Peyer's patch (tissue), 4 donors: Measurements from ENCODE around the gene SPAAR. TPM values are rescaled to one million over a fixed set of nuclear protein-coding genes. Genes with fewer than 3 reads are reported as not detected.
"Not testable (repeated sequence)": the region's sequence is repeated elsewhere in the genome, so short reads cannot be mapped to it uniquely, and the experiment has no call there.

Experiments used
- DNase-seq, 3 donors: peaks; one replicate each; pipeline ENCODE4 v3.0.0-alpha.2; 2017 to 2019
- H3K27ac ChIP-seq, 4 donors: fragments of 200-600 bp; sonication (generic); one replicate each; pipeline ENCODE4 v1.5.1; 2016 to 2019
- H3K27me3 ChIP-seq, 2 donors: fragments of 200-600 bp; sonication (generic); one replicate each; pipeline ENCODE4 v1.5.1; 2019
- H3K36me3 ChIP-seq, 3 donors: fragments of 200-600 bp; sonication (generic); one replicate each; pipeline ENCODE4 v1.5.1; 2016 to 2019
- H3K4me1 ChIP-seq, 4 donors: fragments of 200-600 bp; sonication (generic); one replicate each; pipeline ENCODE4 v1.5.1; 2016 to 2019
- H3K4me3 ChIP-seq, 4 donors: fragments of 200-600 bp; sonication (generic); 1 replicate in 3 of 4; 2 replicates in 1 of 4; pipeline ENCODE4 v1.5.1; 2016 to 2019; ENCODE audit warnings: mild to moderate bottlenecking in 1 of 4
- H3K9me3 ChIP-seq, 4 donors: fragments of 200-600 bp; sonication (generic); one replicate each; pipeline ENCODE4 v1.5.1; 2016 to 2019; ENCODE audit warnings: mild to moderate bottlenecking in 1 of 4
- POLR2A ChIP-seq, 2 donors: fragments of 450-650 bp; IDR thresholded peaks; one replicate each; pipeline ENCODE4 v1.5.1; 2017; ENCODE audit warnings: antibody characterized with exemption in 2 of 2, mild to moderate bottlenecking in 2 of 2, moderate library complexity in 2 of 2
- total RNA-seq, 4 donors: library from RNA; depleted of rRNA; stranded (reverse); fragments of >200 nt; gene quantifications; one replicate each; pipeline ENCODE4 v1.1.0, GENCODE V29; 2016
- TF ChIP-seq, protein P1 (sequence below), 6 experiments: fragments of 450-650 bp in 4 of 6; fragments of 200-600 bp in 2 of 6; sonication (generic) in 1 of 6; IDR thresholded peaks; one replicate each; pipeline ENCODE4 v1.5.1; 2017 to 2019; ENCODE audit warnings: antibody characterized with exemption in 6 of 6, mild to moderate bottlenecking in 3 of 6, moderate library complexity in 1 of 6

Gene SPAAR
- total RNA-seq, 4 donors from 2014 or later = 0.88 to 17.3 TPM; not detected in 2

DNA sequence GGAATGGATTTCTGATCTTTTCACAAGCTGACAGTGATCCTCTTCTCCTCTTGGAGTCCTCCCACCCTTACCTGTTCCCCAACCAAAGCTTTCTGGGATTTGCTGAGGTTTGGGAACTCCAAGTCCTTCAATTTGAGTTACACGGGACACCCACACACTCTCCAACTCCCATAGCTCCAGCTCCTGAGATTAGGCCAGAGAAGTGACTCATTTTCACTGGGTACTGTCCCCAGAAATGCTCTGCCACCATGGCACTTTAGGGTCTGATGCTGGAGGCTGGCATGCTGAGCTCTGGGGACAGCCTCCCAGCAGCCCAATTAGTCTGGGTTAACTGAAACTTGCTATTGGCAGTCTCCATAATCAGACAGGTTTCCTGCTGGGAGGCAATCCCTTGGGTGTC is 17.2 kb upstream of the SPAAR start:
- Histone ChIP-seq H3K9me3 (no peaks in the 10 kb centered on the region), H3K27me3 (no peaks in the 10 kb centered on the region), H3K27ac (no peak overlapping the region), H3K4me1 (no peaks in the 10 kb centered on the region), H3K36me3 (no peaks in the 10 kb centered on the region), H3K4me3 (no peak overlapping the region)
- TF ChIP-seq, protein P1, sequence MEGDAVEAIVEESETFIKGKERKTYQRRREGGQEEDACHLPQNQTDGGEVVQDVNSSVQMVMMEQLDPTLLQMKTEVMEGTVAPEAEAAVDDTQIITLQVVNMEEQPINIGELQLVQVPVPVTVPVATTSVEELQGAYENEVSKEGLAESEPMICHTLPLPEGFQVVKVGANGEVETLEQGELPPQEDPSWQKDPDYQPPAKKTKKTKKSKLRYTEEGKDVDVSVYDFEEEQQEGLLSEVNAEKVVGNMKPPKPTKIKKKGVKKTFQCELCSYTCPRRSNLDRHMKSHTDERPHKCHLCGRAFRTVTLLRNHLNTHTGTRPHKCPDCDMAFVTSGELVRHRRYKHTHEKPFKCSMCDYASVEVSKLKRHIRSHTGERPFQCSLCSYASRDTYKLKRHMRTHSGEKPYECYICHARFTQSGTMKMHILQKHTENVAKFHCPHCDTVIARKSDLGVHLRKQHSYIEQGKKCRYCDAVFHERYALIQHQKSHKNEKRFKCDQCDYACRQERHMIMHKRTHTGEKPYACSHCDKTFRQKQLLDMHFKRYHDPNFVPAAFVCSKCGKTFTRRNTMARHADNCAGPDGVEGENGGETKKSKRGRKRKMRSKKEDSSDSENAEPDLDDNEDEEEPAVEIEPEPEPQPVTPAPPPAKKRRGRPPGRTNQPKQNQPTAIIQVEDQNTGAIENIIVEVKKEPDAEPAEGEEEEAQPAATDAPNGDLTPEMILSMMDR (IDR thresholded peaks at IDR 0.05) = no peak
- no peak for TF ChIP-seq POLR2A (IDR thresholded peaks at IDR 0.05)
- DNase-seq = no peak

DNA sequence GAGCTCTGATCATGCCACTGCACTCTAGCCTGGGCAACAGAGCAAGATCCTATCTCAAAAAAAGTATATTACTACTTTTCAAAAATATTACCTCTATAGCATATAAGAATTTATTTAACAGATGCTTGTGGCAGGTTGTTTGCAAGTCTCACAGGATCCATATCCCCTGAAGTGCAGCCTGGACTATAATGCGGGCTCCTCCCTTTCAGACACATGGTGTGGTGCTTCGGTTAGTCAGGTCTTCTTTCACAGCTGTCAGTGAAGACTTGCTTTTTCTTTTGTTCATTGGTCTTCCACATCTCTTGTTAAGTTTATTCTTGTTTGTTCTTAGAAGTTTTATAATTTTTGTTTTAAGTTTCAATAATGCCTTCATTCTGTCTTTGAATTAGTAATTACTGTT is 12.7 kb upstream of the SPAAR start:
- H3K27me3 ChIP-seq = no peaks in the 10 kb centered on the region
- no peaks in the 10 kb centered on the region for H3K36me3 ChIP-seq
- no peaks in the 10 kb centered on the region for H3K9me3 ChIP-seq
- no peak overlapping the region for H3K27ac ChIP-seq
- no peaks in the 10 kb centered on the region for H3K4me1 ChIP-seq
- DNase-seq = no peak
- H3K4me3 ChIP-seq = no peak overlapping the region
- TF ChIP-seq POLR2A (IDR thresholded peaks at IDR 0.05) = no peak
- TF ChIP-seq, protein P1 (IDR thresholded peaks at IDR 0.05) = no peak

DNA sequence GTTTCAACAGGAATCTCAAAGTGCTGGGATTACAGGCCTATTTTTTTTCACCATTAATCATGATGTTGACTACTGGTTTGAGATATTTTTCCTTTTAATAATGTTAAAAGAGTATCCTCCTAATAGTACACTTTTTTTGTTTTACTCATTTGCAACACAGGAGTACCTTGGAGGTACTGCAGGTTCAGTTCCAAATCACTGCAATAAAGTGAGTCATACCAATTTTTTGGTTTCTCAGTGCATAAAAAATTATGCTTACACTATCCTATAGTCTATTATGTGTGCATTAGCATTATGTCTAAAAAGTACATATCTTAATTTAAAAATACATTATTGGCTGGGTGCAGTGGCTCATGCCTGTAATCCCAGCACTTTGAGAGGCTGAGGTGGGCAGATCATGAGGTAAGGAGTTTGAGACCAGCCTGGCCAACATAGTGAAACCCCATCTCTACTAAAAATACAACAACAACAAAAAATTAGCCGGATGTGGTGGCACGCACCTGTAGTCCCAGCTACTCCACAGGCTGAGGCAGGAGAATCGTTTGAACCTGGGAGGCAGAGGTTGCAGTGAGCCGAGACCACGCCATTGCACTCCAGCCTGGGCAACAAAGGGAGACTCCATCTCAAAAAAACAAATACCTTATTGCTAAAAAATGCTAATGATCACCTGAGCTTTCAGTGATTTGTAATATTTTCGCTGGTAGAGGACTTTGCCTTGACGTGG is 11.8 kb upstream of the SPAAR start:
- H3K27ac ChIP-seq, H3K27me3 ChIP-seq, H3K4me1 ChIP-seq, H3K36me3 ChIP-seq, DNase-seq, H3K4me3 ChIP-seq, H3K9me3 ChIP-seq: not testable (repeated sequence)

DNA sequence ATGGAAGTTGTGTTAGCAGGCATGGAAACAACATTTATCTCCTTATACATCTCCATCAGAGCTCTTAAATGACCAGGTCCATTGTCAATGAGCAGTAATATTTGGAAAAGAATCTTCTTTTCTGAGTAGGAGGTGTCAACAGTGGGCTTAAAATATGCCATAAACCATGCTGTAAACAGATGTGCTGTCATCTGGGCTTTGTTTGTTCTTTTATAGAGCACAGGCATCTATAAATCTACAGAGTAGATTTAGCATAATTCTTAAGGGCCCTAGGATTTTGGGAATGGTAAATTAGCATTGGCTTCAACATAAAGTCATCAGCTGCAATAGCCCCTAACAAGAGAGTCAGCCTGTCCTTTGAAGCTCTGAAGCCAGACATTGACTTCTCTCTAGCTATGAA is 11.0 kb upstream of the SPAAR start:
- Histone ChIP-seq H3K36me3 (no peaks in the 10 kb centered on the region), H3K4me1 (peaks cover 0 to 3% (median 0%) of the 10 kb centered on the region in 4 donors), H3K4me3 (no peak overlapping the region), H3K9me3 (no peaks in the 10 kb centered on the region), H3K27ac (no peak overlapping the region), H3K27me3 (no peaks in the 10 kb centered on the region)
- no peak for DNase-seq
- TF ChIP-seq POLR2A (IDR thresholded peaks at IDR 0.05) = no peak
- TF ChIP-seq, protein P1 (IDR thresholded peaks at IDR 0.05) = no peak

DNA sequence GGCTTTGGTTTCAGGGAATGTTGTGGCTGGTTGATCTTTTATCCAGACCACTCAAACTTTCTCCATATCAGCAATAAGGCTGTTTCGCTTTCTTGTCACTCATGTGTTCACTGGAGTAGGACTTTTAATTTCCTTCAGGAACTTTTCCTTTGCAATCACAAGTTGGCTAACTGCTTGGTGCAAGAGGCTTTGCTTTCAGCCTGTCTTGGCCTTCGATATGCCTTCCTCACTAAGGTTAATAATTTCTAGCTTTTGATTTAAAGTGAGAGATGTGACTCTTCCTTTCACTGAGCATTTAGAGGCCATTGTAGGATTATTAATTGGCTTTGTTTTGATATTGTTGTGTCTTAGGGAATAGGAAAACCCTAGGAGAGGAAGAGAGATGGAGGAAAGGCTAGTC is 10.3 kb upstream of the SPAAR start:
- no peaks in the 10 kb centered on the region for H3K27me3 ChIP-seq
- no peak overlapping the region for H3K27ac ChIP-seq
- no peak for DNase-seq
- no peaks in the 10 kb centered on the region for H3K9me3 ChIP-seq
- no peak for TF ChIP-seq POLR2A (IDR thresholded peaks at IDR 0.05)
- TF ChIP-seq, protein P1 (IDR thresholded peaks at IDR 0.05) = no peak
- no peak overlapping the region for H3K4me3 ChIP-seq
- H3K4me1 ChIP-seq = peaks cover 0 to 8% (median 0%) of the 10 kb centered on the region in 4 donors
- H3K36me3 ChIP-seq = no peaks in the 10 kb centered on the region

DNA sequence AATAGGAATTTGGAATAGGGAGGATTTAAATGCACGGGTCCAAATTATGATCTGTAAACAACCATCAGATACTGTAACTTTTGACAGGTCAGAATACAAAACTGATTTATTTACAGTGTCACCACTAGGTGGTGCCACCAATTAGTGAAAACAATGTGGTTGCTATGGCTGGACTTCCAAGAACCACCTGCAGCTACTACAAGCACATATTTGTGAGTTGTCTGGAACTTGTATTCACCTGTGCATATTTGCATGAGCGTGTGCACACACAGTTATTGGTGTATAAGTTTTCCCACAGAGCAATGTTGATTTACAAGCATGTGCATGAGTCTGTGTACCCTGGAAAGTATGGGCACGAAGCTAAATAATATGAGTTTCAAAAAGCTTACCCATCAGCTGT is 6.2 kb upstream of the SPAAR start:
- H3K4me1 ChIP-seq = peaks cover 4 to 48% (median 14%) of the 10 kb centered on the region in 4 donors
- H3K4me3 ChIP-seq = no peak overlapping the region
- no peaks in the 10 kb centered on the region for H3K27me3 ChIP-seq
- H3K36me3 ChIP-seq = no peaks in the 10 kb centered on the region
- DNase-seq = peak in 1 of 3 donors; percentile 69
- no peaks in the 10 kb centered on the region for H3K9me3 ChIP-seq
- no peak overlapping the region for H3K27ac ChIP-seq
- TF ChIP-seq POLR2A (IDR thresholded peaks at IDR 0.05) = no peak
- TF ChIP-seq, protein P1 (IDR thresholded peaks at IDR 0.05) = peak; percentile 65 to 96 (median 91)
